Measurements from ENCODE around the gene SNX9. TPM values are rescaled to one million over a fixed set of nuclear protein-coding genes. Genes with fewer than 3 reads are reported as not detected.
A peak's percentile ranks its signal among the peaks of the same experiment; 100 is the strongest.
"Not testable (repeated sequence)": the region's sequence is repeated elsewhere in the genome, so short reads cannot be mapped to it uniquely, and the experiment has no call there.

Gene SNX9
- total RNA-seq, 2 experiments from 2014 or later = 63.4 to 64.4 TPM

DNA sequence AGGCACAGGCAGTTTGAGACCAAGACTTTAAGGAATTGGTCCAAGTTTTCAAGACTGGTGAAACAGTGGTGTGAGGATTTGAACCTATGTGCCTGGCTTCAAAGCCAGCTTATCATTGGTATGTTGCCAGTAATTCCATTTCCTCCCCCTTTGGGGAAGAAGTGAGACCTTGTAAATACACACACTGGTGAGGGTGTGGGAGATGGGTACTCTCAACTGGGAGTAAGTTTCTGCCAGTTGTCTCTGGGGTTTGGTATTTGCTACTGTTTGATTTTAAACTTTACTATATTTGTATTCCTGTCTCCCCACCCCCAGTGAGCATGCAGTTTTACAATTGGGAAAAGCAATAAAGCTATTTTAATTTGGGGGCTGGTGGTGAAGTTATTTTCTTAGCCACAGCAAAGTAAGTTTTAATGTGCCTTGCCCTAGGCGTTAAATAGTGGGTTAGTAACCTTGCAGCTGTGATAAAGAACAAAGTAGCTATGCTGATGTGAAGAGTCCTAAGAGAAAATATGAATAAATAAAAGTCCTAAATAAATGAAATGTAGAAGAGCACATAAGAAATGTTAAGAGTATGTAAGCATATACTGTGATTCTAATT is 31.0 kb downstream of the SNX9 start:
- Mint-ChIP-seq H3K27me3 (no peaks in the 10 kb centered on the region), H3K4me1 (peaks cover 68% of the 10 kb centered on the region), H3K4me3 (no peak overlapping the region), H3K9me3 (peaks cover 35% of the 10 kb centered on the region), H3K27ac (no peak overlapping the region), H3K36me3 (peaks cover 74% of the 10 kb centered on the region)
- DNase-seq = no peak

DNA sequence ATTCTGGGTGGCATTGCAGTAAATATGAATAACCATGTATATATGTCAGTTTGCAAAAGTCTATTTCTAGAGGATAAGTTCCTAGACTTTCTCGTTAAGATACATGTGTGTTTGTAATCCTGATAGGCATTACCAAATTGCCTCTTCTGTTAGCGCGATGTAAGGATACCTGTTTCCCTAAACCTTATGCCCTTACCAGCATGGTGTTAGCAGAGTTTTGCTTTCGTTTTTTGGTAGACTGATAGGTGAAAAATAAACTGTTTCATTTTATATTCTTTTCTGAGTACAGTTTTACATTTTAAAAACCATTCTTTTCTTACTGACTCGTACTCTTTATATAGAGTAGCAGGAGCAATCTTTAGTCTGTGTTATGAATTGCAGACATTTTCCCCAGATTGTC is 32.3 kb downstream of the SNX9 start:
- Mint-ChIP-seq H3K4me1 (peaks cover 67% of the 10 kb centered on the region), H3K9me3 (peaks cover 29% of the 10 kb centered on the region), H3K27ac (no peak overlapping the region), H3K36me3 (peaks cover 67% of the 10 kb centered on the region), H3K27me3 (no peaks in the 10 kb centered on the region), H3K4me3 (no peak overlapping the region)
- DNase-seq = no peak

DNA sequence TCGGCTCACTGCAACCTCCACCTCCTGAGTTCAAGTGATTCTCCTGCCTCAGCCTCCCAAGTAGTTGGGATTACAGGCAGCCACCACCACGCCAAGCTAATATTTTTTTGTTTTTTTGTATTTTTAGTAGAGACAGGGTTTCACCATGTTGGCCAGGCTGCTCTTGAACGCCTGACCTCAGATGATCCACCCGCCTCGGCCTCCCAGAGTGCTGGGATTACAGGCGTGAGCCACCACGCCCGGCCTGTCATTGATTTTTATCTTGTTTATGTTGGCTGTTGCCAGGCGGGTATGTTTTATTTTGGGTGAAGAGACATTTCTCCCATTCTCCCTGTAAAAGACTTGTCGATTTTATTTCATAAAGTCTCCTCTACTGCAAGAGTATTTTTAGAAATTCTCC is 32.8 kb downstream of the SNX9 start:
- H3K27me3 Mint-ChIP-seq, H3K27ac Mint-ChIP-seq, DNase-seq, H3K4me3 Mint-ChIP-seq: not testable (repeated sequence)
- Mint-ChIP-seq H3K4me1 (peaks cover 71% of the 10 kb centered on the region), H3K36me3 (peaks cover 65% of the 10 kb centered on the region), H3K9me3 (peaks cover 29% of the 10 kb centered on the region)

DNA sequence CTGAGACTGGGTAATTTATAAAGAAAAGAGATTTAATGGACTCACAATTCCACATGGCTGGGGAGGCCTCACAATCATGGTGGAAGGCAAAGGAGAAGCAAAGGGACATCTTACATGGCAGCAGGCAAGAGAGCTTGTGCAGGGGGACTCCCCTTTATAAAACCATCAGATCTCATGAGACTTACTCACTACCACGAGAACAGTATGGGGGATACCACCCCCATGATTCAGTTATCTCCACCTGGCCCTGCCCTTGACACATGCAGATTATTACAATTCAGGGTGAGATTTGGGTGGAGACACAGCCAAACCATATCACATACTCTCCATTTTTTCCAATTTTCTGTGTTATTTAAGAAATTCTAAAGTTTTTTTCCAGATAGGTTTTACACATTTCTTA is 35.6 kb downstream of the SNX9 start:
- Mint-ChIP-seq H3K36me3 (peaks cover 61% of the 10 kb centered on the region), H3K9me3 (peaks cover 17% of the 10 kb centered on the region), H3K4me1 (peaks cover 82% of the 10 kb centered on the region)
- DNase-seq, H3K27ac Mint-ChIP-seq, H3K27me3 Mint-ChIP-seq, H3K4me3 Mint-ChIP-seq: not testable (repeated sequence)

DNA sequence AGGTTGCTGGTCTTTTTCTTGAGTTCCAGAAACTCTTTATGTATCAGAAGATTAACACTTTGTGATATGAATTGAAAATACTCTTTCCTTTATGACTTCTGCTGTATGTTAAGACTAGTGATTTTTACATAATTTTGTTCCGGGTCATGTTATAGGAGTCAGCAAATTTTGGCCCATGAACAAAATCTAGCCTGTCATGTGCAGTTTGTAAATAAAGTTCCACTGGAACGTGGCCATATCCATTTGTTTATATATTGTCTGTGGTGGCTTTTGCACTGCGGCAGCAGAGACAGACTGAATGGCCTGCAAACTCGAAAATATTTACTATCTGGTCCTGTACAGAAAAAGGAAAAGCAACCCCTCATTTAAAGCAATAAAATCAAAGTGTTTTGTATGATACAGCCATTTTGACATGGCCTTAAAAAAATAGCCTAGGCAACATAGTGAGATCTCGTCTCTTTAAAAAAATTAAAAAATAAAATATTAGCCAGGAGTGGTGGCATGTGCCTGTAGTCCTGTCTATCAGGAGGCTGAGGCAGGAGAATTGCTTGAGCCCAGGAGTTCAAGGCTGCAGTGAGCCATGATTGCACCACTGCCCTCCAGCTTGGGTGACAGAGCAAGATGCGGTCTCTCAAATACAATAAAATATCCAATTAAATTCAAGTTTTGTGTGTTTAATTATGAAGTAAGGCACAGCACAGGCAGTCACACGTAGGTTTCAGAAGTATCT is 36.9 kb downstream of the SNX9 start:
- H3K4me1 Mint-ChIP-seq = peaks cover 81% of the 10 kb centered on the region
- H3K27me3 Mint-ChIP-seq = no peaks in the 10 kb centered on the region
- DNase-seq = no peak
- H3K27ac Mint-ChIP-seq = peak overlapping the region; percentile 62
- peaks cover 12% of the 10 kb centered on the region for H3K9me3 Mint-ChIP-seq
- H3K36me3 Mint-ChIP-seq = peaks cover 65% of the 10 kb centered on the region
- H3K4me3 Mint-ChIP-seq = no peak overlapping the region

DNA sequence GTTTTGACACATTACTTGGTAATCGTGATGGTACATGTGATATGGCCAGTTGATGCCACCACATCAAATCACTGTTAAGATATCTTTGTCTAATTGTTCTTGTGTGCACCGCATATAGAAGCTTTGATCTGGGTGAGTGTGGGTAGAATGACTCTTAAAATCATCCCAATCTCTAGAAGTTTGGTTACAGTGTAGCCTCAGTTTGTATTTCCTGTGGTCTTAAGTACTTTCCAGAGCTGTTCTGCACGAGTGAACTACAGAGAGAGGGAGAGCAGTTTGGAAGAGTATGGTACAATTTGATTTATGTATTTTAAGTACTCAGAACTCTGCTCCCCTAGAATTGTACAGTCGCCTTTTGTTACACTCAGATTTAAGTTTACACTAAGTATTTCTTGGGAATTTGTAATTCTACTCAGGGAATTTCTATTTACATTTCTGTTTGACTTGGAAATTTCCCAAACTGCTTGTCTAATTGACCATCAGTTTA is 37.5 kb downstream of the SNX9 start:
- no peaks in the 10 kb centered on the region for H3K27me3 Mint-ChIP-seq
- H3K36me3 Mint-ChIP-seq = peaks cover 66% of the 10 kb centered on the region
- H3K27ac Mint-ChIP-seq = no peak overlapping the region
- peaks cover 78% of the 10 kb centered on the region for H3K4me1 Mint-ChIP-seq
- H3K4me3 Mint-ChIP-seq = no peak overlapping the region
- peak; percentile 33 for DNase-seq
- H3K9me3 Mint-ChIP-seq = peaks cover 13% of the 10 kb centered on the region

DNA sequence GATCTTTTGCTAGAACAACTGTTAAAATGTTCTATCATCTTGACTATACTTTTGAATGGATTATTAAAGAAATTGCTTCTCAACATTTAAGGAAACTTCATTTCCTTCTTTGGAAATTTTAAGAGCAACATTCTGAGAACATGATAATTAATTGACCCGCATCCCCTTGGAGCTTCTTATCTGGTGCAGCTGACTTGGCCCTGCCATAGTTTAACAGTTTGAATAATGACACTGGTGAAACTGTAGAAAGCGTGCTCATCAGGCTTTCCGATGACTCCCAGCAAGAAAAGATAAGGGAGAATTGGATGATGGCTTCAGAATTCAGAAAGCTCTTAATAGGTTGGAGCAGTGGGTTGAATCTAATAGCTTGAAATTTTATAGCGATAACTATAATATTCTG is 38.1 kb downstream of the SNX9 start:
- peaks cover 76% of the 10 kb centered on the region for H3K4me1 Mint-ChIP-seq
- H3K27me3 Mint-ChIP-seq = no peaks in the 10 kb centered on the region
- H3K36me3 Mint-ChIP-seq = peaks cover 67% of the 10 kb centered on the region
- no peak overlapping the region for H3K27ac Mint-ChIP-seq
- no peak overlapping the region for H3K4me3 Mint-ChIP-seq
- peaks cover 13% of the 10 kb centered on the region for H3K9me3 Mint-ChIP-seq
- no peak for DNase-seq

DNA sequence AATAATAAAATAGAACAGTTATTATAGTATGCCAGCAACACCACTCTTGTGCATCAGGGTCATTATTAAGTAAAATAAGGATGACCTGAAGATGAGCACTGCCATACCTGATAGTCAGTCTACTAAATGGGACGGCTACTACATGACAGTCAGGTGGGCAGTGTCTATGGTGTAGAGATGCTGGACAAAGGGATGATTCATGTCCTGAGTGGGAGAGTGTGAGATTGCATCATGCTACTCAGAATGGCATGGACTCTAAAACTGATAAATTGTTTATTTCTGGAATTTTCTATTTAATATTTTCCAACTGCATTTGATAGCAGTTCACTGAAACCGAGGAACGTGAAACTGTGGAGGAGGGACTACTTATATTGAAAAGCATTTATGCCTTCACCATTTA is 38.8 kb downstream of the SNX9 start:
- Mint-ChIP-seq H3K4me1 (peaks cover 76% of the 10 kb centered on the region), H3K9me3 (peaks cover 13% of the 10 kb centered on the region), H3K4me3 (no peak overlapping the region), H3K27ac (no peak overlapping the region), H3K27me3 (no peaks in the 10 kb centered on the region), H3K36me3 (peaks cover 66% of the 10 kb centered on the region)
- DNase-seq = no peak

DNA sequence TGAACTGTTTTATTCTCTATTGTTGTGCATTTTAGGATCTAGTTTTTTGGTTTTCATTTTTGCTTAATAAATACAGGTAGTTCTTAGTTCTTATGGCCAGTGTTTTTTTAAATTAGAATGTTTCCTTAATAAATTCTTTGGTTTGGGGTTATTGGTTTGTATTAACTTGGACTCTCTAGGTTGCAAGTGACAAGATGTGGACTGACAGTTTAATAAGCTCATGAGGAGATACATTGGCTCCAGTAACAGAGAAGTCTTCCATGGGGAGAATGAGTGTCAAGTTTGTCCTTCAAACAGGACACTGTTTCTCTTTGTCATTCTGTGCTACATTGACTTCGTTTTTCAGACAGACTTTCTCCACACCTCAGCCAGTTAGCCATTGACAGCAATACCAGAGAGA is 39.7 kb downstream of the SNX9 start:
- Mint-ChIP-seq H3K36me3 (peaks cover 60% of the 10 kb centered on the region), H3K4me3 (no peak overlapping the region), H3K4me1 (peaks cover 79% of the 10 kb centered on the region), H3K27ac (no peak overlapping the region), H3K27me3 (no peaks in the 10 kb centered on the region), H3K9me3 (peaks cover 13% of the 10 kb centered on the region)
- no peak for DNase-seq

DNA sequence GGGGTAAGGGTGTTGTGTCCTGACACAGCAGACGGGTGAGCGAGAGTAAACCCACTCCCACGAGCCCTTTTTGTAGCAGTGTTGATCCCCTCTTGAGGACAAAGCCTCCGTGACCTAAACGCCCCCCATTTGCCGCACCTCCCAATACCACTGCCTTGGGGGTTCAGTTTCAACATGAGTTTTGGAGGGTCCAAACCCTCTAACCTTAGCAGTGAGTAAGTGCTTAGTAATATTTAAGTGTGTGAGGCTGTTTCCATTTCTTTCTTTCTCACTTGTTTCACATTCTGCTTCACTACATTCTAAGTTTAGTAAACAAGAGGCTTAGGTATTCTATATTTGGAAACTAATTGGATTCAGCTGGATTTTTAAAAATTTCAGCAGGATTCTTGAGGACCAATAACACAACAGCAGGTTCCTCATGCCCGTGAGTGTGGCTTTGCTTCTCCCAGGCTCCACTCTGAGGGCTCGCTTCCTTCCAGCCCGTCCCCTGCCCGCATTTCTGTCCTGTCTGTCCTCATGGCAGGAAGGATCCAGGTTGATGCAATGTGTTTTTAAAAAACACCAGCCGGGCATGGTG is 41.2 kb downstream of the SNX9 start:
- no peak for DNase-seq
- Mint-ChIP-seq H3K9me3 (peaks cover 4% of the 10 kb centered on the region), H3K36me3 (peaks cover 46% of the 10 kb centered on the region), H3K27me3 (no peaks in the 10 kb centered on the region), H3K27ac (peak overlapping the region; percentile 8), H3K4me1 (peaks cover 67% of the 10 kb centered on the region), H3K4me3 (no peak overlapping the region)

DNA sequence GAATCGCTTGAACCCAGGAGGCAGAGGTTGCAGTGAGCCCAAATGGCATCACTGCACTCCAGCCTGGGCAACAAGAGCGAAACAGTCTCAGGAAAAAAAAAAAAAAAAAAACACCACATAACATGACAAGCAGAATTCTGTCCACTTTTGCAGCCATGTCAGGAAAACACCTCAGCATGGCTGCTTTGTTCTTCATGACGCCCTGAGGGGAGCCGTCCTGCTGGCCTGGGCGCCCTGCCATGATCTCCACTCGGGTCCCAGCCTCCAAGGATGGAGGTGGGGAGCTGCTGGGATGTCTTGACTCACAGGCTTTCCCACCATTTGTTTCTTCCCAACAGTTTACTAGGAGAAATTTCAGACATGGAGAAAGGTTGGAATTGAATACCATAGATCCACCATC is 42.2 kb downstream of the SNX9 start:
- H3K9me3 Mint-ChIP-seq = peaks cover 4% of the 10 kb centered on the region
- H3K4me3 Mint-ChIP-seq = no peak overlapping the region
- DNase-seq = no peak
- H3K36me3 Mint-ChIP-seq = peaks cover 42% of the 10 kb centered on the region
- H3K4me1 Mint-ChIP-seq = peaks cover 58% of the 10 kb centered on the region
- no peaks in the 10 kb centered on the region for H3K27me3 Mint-ChIP-seq
- H3K27ac Mint-ChIP-seq = peak overlapping the region; percentile 19

DNA sequence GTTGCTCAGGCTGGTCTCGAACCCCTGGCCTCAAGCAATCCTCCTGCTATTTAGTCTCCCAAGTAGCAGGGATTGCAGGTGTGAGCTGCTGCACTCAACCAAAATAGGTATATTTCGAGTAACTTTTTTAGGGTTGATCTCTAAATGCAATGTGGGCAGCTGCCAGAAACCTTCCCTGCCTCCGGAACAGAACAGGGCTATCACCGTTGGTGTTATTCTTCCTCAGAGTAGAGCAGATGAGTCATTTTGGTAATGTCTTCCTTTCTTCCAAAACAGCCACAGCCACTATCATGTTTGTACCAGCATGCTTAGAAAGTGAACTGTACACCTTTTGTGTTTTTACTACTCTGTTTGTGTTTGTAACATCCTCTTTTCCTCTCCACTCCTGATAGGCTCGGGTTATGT is 44.1 kb downstream of the SNX9 start:
- Mint-ChIP-seq H3K4me3 (peak overlapping the region; percentile 22), H3K4me1 (peaks cover 43% of the 10 kb centered on the region), H3K36me3 (peaks cover 35% of the 10 kb centered on the region), H3K9me3 (peaks cover 4% of the 10 kb centered on the region), H3K27me3 (no peaks in the 10 kb centered on the region), H3K27ac (peak overlapping the region; percentile 66)
- no peak for DNase-seq

DNA sequence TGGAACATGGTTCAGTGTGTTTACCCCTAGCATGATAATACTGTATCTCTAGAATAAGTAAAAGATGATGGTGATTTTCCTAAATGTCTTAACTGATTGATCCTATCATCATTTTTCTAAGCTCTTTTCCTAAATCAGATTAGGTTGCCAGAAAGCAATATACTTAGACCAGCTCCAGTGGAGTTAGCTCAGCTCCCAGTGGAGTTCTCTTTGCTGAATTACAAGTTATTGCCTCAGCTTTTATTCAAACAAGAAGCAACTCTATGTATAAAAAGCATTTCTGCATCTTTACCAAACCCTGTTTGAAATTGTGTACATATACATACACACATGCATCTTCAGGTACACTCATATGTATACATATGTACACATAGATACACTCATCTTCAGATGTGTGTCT is 44.9 kb downstream of the SNX9 start:
- no peak overlapping the region for H3K27ac Mint-ChIP-seq
- H3K4me3 Mint-ChIP-seq = no peak overlapping the region
- peaks cover 4% of the 10 kb centered on the region for H3K9me3 Mint-ChIP-seq
- no peak for DNase-seq
- H3K27me3 Mint-ChIP-seq = no peaks in the 10 kb centered on the region
- peaks cover 43% of the 10 kb centered on the region for H3K4me1 Mint-ChIP-seq
- H3K36me3 Mint-ChIP-seq = peaks cover 34% of the 10 kb centered on the region

DNA sequence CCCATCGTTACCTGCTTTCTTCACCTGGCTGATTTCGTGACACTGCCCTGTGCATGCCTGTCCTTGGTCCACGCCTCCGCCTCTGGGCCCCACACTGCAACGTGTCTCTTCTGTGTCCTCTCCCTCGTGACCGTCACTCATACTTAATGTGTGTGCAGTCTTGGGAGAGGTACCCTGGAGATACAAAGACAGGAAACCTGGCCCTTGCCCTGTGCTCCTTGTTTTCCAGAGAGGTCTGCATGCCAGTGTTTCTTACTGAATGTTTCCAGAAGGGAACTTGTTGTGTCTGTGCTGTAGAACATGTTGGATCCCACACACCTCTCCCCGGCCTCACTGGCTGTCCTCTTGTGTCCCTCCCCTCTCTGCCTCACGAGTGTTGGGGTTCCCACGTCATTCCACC is 45.8 kb downstream of the SNX9 start:
- no peak overlapping the region for H3K4me3 Mint-ChIP-seq
- no peak for DNase-seq
- H3K4me1 Mint-ChIP-seq = peaks cover 38% of the 10 kb centered on the region

DNA sequence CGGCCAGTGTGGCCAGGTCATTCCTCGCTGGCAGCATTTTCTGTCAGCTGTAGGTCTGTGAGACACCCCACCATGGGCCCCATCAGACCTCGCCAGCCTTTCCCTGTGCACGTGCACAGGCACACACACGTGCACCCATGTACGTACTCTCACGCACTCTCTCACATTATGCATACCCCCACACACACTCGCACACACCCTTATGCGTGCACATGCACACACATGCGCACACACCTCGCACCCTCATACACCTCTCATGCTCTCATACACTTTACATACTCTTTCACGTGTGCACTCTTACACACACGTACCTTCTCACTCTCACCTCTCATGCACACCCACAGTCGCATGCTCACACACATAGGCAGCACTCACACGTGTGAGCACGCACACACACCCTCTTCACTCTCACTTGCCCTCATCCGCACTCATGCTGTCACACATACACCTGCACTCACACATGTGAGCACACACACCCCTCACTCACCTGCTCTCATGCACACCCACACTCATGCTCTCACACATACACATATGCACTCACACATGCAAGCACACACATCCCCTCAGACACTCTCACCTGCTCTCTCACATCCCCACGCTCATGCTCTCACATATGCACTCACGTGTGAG is 46.7 kb downstream of the SNX9 start:
- no peaks in the 10 kb centered on the region for H3K27me3 Mint-ChIP-seq
- no peak overlapping the region for H3K4me3 Mint-ChIP-seq
- no peak for DNase-seq
- peaks cover 37% of the 10 kb centered on the region for H3K4me1 Mint-ChIP-seq
- no peak overlapping the region for H3K27ac Mint-ChIP-seq
- peaks cover 28% of the 10 kb centered on the region for H3K36me3 Mint-ChIP-seq
- H3K9me3 Mint-ChIP-seq = peaks cover 2% of the 10 kb centered on the region

More for the DNA sequence above, 45.8 kb downstream of the SNX9 start:
- peaks cover 30% of the 10 kb centered on the region for H3K36me3 Mint-ChIP-seq
- peaks cover 2% of the 10 kb centered on the region for H3K9me3 Mint-ChIP-seq
- no peaks in the 10 kb centered on the region for H3K27me3 Mint-ChIP-seq
- H3K27ac Mint-ChIP-seq = no peak overlapping the region

All from activated naive CD8-positive, alpha-beta T cell treated with anti-CD3 and anti-CD28 coated beads for 36 hours (primary cell).